ENCODE measurements around the gene KCP.

KCP gene

DNA sequence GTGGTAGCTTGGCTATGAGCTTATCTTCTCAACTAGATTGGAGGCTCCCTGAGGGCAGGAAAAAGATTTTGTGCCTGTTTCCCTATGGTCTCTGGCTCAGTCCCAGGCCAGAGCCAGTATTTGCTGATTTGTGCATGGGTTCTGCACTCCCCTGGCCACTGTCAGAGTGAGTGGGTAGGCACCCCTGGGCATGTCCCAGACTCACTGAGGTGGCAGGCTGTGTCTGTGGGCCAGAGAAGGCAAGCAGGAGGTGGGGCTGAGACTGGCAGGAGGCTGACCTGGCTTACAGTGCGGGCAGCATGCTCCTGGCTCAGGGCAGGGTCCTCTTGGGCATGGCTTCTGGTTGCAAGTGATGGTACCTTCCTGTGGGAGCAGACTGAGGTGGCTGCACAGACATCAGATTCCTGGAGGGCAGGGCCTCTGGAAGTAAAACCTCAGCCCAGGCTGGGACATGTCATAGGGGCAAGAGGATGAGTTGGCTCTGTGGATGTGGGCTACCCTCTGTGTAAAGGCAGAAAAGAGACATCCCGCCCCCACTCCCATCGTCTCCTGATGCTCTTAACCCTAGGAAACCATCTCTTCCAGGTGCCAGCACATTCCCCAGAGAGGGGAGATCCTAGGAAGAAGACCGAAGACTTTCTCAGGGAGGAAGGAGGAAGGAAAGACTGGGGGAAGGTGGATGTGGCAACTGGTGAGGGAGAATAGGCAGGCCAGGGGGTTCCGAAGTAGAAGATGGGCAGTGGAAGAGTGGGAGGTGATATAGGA, 4.3 kb downstream of the KCP start:
- TF ChIP-seq CEBPB (IDR thresholded peaks at IDR 0.05) (no peak), EP300 (IDR thresholded peaks at IDR 0.05; ENCODE audit: borderline replicate concordance) (no peak), TCF12 (IDR thresholded peaks at IDR 0.05; ENCODE audit: low read depth) (no peak), ZBTB7A (IDR thresholded peaks at IDR 0.05; ENCODE audit: low read depth) (no peak), FOXM1 (IDR thresholded peaks at IDR 0.05; ENCODE audit: borderline replicate concordance, low read depth) (no peak), NFIC (IDR thresholded peaks at IDR 0.05) (no peak), CREB1 (IDR thresholded peaks at IDR 0.05; ENCODE audit: low read depth) (no peak), YY1 (IDR thresholded peaks at IDR 0.05; ENCODE audit: low read depth) (no peak), EGR1 (IDR thresholded peaks at IDR 0.05) (no peak), REST (IDR thresholded peaks at IDR 0.05; ENCODE audit: low read depth) (no peak), TAF1 (IDR thresholded peaks at IDR 0.05; ENCODE audit: low read depth) (no peak), RAD21 (IDR thresholded peaks at IDR 0.05; ENCODE audit: low read depth) (no peak), USF1 (IDR thresholded peaks at IDR 0.05) (no peak), TEAD4 (IDR thresholded peaks at IDR 0.05) (no peak)
- TF ChIP-seq, protein P1, sequence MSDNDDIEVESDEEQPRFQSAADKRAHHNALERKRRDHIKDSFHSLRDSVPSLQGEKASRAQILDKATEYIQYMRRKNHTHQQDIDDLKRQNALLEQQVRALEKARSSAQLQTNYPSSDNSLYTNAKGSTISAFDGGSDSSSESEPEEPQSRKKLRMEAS (IDR thresholded peaks at IDR 0.05) = no peak

GRCh38 chr7:128904381-128905197, 5.9 kb downstream of the KCP start:
- TF ChIP-seq USF1 (IDR thresholded peaks at IDR 0.05) = peak; percentile 79
- TF ChIP-seq RAD21 (IDR thresholded peaks at IDR 0.05; ENCODE audit: low read depth) = peak; percentile 76
- no peak for TF ChIP-seq TCF12 (IDR thresholded peaks at IDR 0.05; ENCODE audit: low read depth)

DNA sequence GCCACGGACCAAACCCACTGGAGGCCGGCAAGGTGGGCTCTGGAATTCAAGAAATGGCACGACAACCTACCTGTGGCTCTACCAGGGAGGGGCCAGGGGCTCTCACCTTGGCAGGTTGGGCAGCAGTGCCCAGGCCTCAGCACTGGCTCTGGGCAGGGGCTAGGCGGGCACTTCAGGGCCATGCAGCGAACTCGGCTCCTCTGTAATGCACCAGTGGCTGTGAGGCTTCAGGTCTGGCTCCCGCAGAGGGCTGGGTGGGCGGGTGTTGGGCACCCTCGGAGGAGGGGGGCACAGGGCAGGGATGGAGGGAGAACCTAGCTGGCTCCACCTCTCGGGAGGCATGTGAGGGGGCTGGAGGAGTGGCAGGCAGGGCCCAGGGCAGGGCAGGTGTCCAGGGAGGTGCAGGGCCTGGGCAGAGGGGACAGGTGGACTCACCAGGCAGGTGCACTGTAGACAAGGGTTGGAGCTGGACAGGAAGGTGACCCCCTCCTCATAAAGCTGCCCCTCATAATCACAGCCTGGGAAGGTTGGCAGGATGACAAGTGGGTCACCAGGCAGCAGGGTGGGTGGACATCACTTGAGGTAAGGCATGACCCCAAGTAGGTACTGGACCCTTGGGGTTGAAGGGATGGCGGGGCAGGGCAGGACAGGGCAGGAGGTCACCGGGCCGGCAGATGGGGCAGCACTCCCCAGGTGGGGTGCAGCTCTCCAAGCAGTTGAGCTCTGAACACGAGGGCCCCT, 6.7 kb downstream of the KCP start:
- TF ChIP-seq FOXM1 (IDR thresholded peaks at IDR 0.05; ENCODE audit: borderline replicate concordance, low read depth) (no peak), EP300 (IDR thresholded peaks at IDR 0.05; ENCODE audit: borderline replicate concordance) (no peak), TEAD4 (IDR thresholded peaks at IDR 0.05) (no peak), NFIC (IDR thresholded peaks at IDR 0.05) (no peak), TCF12 (IDR thresholded peaks at IDR 0.05; ENCODE audit: low read depth) (no peak), ZBTB7A (IDR thresholded peaks at IDR 0.05; ENCODE audit: low read depth) (no peak), USF1 (IDR thresholded peaks at IDR 0.05) (no peak), TAF1 (IDR thresholded peaks at IDR 0.05; ENCODE audit: low read depth) (no peak), CREB1 (IDR thresholded peaks at IDR 0.05; ENCODE audit: low read depth) (no peak), REST (IDR thresholded peaks at IDR 0.05; ENCODE audit: low read depth) (no peak), RAD21 (IDR thresholded peaks at IDR 0.05; ENCODE audit: low read depth) (no peak), EGR1 (IDR thresholded peaks at IDR 0.05) (no peak), YY1 (IDR thresholded peaks at IDR 0.05; ENCODE audit: low read depth) (no peak), CEBPB (IDR thresholded peaks at IDR 0.05) (no peak)
- TF ChIP-seq, protein P1 (IDR thresholded peaks at IDR 0.05) = no peak

DNA sequence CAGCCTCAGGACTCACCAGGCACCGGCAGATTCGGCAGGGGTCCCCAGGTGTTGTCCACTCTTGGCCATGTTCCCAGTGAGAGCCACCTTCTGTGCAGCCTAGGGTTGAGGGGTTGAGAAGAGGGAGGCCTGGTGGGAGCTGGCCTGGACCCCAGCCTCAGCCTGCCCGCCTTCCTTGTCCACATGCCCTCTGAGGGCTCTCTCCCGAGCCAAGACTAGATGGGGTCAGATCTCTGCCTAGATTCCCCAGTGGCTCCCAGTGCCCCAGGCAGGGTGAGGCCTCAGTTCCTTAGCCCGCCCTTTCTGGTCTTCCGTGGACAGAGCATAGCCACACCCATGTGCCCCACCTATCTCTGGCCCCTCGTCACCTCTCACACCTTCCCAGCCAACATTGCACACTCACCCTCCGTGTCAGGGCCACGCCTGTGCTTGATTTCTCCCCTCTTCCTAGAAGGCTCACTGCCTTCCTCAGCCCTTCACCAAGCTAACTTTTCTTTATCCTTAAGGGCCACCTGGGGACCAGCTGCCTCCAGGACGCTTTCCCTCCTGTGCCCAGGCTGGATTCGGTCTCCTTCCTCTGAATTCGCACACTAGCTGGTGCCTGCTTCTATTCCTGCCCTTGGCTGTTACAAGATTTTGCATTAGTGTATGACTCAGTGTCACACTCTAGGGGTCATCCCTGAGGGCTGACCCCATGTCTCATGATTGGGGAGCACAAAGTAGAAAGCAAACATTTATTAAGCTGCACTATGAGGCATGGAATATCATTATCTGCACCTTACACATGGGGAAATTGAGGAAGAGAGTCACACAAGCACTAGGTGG, 7.5 kb downstream of the KCP start:
- TF ChIP-seq TCF12 (IDR thresholded peaks at IDR 0.05; ENCODE audit: low read depth) = no peak
- no peak for TF ChIP-seq ZBTB7A (IDR thresholded peaks at IDR 0.05; ENCODE audit: low read depth)
- TF ChIP-seq EGR1 (IDR thresholded peaks at IDR 0.05) = no peak
- TF ChIP-seq RAD21 (IDR thresholded peaks at IDR 0.05; ENCODE audit: low read depth) = no peak
- no peak for TF ChIP-seq EP300 (IDR thresholded peaks at IDR 0.05; ENCODE audit: borderline replicate concordance)
- TF ChIP-seq USF1 (IDR thresholded peaks at IDR 0.05) = no peak
